ENCODE data around the gene KCNK6.

DNA sequence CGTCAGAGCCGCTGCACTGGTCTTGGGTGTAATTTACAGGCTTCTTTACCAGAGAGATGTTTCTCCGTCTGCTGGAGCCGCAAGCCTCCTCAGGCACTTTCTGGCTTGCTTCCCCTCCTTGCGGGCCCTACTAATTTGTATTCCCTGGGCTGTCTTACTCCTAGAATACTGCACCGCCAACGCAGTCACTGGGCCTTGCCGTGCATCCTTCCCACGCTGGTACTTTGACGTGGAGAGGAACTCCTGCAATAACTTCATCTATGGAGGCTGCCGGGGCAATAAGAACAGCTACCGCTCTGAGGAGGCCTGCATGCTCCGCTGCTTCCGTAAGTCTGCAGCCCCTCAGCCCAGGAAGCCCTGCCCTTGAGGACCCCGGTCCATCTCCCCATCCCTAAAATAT lies 29.7 kb upstream of the KCNK6 start:
- TF ChIP-seq, protein P1, sequence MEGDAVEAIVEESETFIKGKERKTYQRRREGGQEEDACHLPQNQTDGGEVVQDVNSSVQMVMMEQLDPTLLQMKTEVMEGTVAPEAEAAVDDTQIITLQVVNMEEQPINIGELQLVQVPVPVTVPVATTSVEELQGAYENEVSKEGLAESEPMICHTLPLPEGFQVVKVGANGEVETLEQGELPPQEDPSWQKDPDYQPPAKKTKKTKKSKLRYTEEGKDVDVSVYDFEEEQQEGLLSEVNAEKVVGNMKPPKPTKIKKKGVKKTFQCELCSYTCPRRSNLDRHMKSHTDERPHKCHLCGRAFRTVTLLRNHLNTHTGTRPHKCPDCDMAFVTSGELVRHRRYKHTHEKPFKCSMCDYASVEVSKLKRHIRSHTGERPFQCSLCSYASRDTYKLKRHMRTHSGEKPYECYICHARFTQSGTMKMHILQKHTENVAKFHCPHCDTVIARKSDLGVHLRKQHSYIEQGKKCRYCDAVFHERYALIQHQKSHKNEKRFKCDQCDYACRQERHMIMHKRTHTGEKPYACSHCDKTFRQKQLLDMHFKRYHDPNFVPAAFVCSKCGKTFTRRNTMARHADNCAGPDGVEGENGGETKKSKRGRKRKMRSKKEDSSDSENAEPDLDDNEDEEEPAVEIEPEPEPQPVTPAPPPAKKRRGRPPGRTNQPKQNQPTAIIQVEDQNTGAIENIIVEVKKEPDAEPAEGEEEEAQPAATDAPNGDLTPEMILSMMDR (IDR thresholded peaks at IDR 0.05): no peak
- TF ChIP-seq POLR2A (IDR thresholded peaks at IDR 0.05): no peak

Data from lower leg skin (tissue), 3 donors.